Neural crest cell (in vitro differentiated cells): ENCODE data around the gene EPHA6. TPM values are rescaled to one million over a fixed set of nuclear protein-coding genes. Genes with fewer than 3 reads are reported as not detected.

Experiments used
- DNase-seq: peaks from one replicate; pipeline ENCODE4 v3.0.0; 2021; ENCODE audit warnings: low read depth, mixed read lengths, low spot score
- H3K27ac Mint-ChIP-seq: one replicate; pipeline ENCODE4 v1.8.0; 2021; ENCODE audit warnings: mild to moderate bottlenecking, mixed read lengths; ENCODE audit not compliant: unreplicated experiment
- H3K27me3 Mint-ChIP-seq: 2 replicates; pipeline ENCODE4 v1.8.0; 2021; ENCODE audit warnings: low read depth, mild to moderate bottlenecking, mixed read lengths
- H3K36me3 Mint-ChIP-seq: 2 replicates; pipeline ENCODE4 v1.8.0; 2021; ENCODE audit warnings: low read depth, mild to moderate bottlenecking, mixed read lengths
- H3K4me1 Mint-ChIP-seq: 2 replicates; pipeline ENCODE4 v1.8.0; 2021; ENCODE audit warnings: mixed read lengths
- H3K4me3 Mint-ChIP-seq: one replicate; pipeline ENCODE4 v1.8.0; 2021; ENCODE audit warnings: mild to moderate bottlenecking, mixed read lengths
- H3K9me3 Mint-ChIP-seq: 2 replicates; pipeline ENCODE4 v1.8.0; 2021; ENCODE audit warnings: mixed read lengths
- CTCF ChIP-seq: fragments of 200-600 bp; sonication (generic); conservative IDR thresholded peaks from 2 replicates; pipeline ENCODE4 v1.5.0; 2021; ENCODE audit warnings: antibody characterized with exemption, mild to moderate bottlenecking
- total RNA-seq: library from RNA; stranded (reverse); gene quantifications from 2 replicates; pipeline ENCODE4 v1.2.1, GENCODE V29; 2021

EPHA6 gene
- total RNA-seq, 1 donor from 2014 or later, result 0.96 TPM

GRCh38 chr3:97029972-97030371 lies 215.6 kb downstream of the EPHA6 start:
- Mint-ChIP-seq H3K27ac (no peak overlapping the region), H3K9me3 (peaks cover 10% of the 10 kb centered on the region), H3K36me3 (no peaks in the 10 kb centered on the region), H3K4me1 (no peaks in the 10 kb centered on the region), H3K4me3 (no peak overlapping the region), H3K27me3 (no peaks in the 10 kb centered on the region)
- DNase-seq, result no peak
- TF ChIP-seq CTCF, result no peak

DNA sequence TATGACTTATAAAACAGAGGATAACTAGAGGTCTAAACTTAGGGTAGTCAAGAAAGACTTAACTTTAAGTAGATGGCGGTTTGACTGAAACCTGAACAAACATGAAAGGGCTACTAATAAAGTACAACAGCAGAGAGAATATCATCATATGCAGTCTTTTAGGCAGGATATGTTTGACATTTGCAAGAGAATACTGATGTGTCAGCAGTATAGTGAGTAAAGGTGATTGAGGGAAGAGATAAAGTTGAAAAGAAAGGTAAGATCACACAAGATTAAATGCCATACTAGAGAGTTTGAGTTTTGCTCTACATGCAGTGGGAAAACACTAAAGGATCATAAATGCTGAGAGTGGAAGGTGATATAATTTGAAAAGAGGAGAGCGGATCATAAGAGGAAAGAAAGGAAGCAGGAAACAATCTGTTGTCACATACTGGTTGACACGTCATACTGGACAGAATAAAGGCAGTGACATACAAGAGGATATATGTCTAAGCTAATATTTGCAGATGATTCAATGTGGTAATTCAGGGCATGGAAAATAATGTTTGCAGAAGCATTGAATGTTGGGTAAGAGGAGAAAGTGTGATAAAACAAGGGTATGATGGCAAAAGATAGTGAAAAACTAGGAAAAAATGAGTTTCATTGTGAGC lies 223.0 kb downstream of the EPHA6 start:
- Mint-ChIP-seq H3K4me3 (no peak overlapping the region), H3K9me3 (no peaks in the 10 kb centered on the region), H3K36me3 (no peaks in the 10 kb centered on the region), H3K27me3 (no peaks in the 10 kb centered on the region), H3K27ac (no peak overlapping the region), H3K4me1 (peaks cover 5% of the 10 kb centered on the region)
- DNase-seq, result no peak
- no peak for TF ChIP-seq CTCF

DNA sequence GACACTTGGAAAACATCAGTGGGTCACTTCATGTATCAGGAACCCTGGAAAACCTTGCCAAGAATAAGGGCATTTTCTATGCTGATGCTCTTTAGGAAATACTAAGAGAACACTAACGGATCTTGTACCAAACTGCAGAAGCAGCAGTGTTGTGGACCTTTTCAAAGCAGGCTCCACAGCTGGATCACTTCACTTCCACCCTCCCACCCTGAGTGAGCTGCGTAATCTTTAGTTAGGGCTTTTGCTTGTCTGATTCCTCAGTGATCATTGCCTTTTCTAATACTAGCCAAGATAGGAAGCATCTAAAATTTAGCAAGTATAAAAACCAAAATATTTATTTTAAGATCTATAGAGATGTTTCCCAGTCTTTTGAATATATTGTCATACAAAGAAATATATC lies 229.0 kb downstream of the EPHA6 start:
- Mint-ChIP-seq H3K4me1 (no peaks in the 10 kb centered on the region), H3K36me3 (no peaks in the 10 kb centered on the region), H3K9me3 (no peaks in the 10 kb centered on the region), H3K4me3 (no peak overlapping the region), H3K27ac (no peak overlapping the region), H3K27me3 (no peaks in the 10 kb centered on the region)
- DNase-seq, result no peak
- no peak for TF ChIP-seq CTCF

GRCh38 chr3:97057365-97057764 lies 243.0 kb downstream of the EPHA6 start:
- TF ChIP-seq CTCF, result no peak
- H3K4me1 Mint-ChIP-seq, result peaks cover 6% of the 10 kb centered on the region
- no peak overlapping the region for H3K27ac Mint-ChIP-seq
- no peak for DNase-seq
- no peak overlapping the region for H3K4me3 Mint-ChIP-seq
- no peaks in the 10 kb centered on the region for H3K27me3 Mint-ChIP-seq
- H3K36me3 Mint-ChIP-seq, result no peaks in the 10 kb centered on the region
- H3K9me3 Mint-ChIP-seq, result peaks cover 10% of the 10 kb centered on the region

DNA sequence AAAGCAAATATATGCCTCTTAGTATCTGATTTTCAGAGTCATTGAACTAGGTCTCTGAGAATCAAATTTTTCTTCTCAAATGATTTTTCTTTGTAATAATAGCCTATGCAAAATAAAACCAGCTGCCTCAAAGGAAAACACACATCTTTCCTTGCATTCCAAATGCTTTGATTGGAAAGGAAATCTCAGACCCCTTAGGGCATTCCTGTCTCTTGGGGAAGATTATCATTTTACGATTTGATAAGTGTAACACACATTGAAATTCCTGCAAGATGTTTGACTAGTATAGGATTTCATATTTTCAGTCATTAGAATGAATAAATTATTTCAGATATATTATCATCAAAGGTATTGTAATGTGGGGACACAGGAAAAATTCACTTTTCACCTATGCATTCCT lies 244.8 kb downstream of the EPHA6 start:
- no peak for DNase-seq
- Mint-ChIP-seq H3K4me1 (peaks cover 6% of the 10 kb centered on the region), H3K27ac (no peak overlapping the region), H3K27me3 (no peaks in the 10 kb centered on the region), H3K36me3 (no peaks in the 10 kb centered on the region), H3K9me3 (peaks cover 10% of the 10 kb centered on the region), H3K4me3 (no peak overlapping the region)
- no peak for TF ChIP-seq CTCF
